Hippocampal formation (tissue), 2 donors: ENCODE results near the gene PTPRZ1.

Experiments
- DNase-seq, 2 donors: peaks; one replicate each; lab custom pipeline; 2025; lab: John Stamatoyannopoulos, UW

PTPRZ1 gene

DNA sequence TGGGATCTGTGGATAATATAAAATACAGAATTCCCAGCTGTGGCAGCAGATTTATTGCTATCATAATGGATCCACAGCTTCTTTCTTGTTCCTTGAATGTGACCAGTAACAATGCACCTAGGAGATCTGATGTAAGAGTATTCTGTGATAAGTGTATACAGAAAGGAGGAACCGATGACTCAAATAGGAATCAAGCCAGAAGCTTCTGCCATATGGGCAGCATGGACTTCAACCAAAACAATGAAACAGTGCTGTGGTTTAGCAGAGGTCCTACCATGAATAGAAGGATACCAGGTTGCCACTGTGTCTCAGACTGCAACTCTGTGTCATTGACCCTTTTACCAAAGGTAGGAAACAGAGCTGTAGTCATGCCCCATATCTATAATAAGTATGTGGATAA lies 81.8 kb downstream of the PTPRZ1 start:
- DNase-seq, result no peak

DNA sequence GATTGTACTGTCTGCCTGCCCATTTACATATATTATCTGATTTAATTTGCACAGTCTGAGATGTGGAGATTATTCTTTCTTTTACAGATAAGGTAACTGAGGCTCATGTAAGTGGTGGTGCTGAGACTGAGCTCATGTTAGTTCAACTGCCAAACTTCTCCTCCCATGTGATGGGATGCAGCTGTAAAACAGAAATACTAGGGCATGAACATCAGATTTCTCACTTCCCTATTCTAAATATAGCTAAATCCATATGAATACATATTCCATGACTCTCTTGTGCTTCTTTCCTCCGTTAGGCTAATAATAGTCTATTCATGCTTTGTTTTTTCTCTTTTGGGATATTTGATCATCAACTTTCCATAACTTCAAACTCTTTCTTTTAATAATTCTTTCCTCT lies 84.7 kb downstream of the PTPRZ1 start:
- no peak for DNase-seq

DNA sequence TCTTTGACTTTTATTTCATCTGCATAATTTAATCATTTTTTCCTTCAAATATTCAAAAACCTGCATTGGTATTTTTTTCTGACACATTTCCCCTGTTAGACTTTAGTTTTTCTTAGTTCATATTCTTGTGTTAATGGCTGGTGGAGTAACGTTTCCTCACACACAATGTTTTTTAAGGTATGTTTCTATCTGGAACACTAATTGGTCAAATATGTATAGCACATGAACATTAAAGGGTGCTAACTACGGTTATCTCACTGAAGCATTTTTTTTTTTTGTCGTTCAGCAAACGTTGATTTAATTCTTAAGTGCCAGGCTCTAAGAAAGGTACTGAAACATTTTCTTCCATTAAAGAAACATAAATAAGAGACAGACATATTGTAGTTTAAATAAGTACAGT lies 87.7 kb downstream of the PTPRZ1 start:
- no peak for DNase-seq

GRCh38 chr7:121961089-121961867 lies 88.3 kb downstream of the PTPRZ1 start:
- DNase-seq, result no peak

GRCh38 chr7:121966276-121966934 lies 93.4 kb downstream of the PTPRZ1 start:
- no peak for DNase-seq

- DNase-seq, result no peak
These were observed 94.0 kb downstream of the PTPRZ1 start for GRCh38 chr7:121966935-121967332.

DNA sequence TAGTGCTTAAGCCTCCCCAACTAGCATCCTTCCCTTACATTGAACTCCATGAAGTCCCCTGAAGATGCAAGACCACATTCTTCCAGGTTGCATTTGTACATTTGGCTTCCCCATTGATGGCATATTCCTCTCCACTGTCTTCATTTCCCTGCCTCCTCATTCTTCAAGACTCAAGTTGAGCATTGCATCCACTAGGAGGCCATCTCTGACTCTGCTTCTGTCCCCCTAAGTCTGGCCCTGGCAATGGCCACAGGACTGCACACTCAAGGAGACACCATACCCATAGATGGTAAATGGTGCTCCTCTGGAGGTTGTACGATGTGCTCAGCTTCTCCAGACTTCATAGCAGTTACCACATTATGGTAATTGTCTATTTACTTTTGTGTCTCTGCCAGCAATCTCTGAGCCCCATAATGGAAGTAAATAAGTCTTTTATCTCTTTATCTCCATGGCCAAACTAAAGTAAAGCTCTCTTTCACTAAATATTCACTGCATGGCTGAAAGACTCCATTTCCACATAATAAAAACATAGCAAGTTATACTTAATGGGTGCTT lies 112.6 kb downstream of the PTPRZ1 start:
- no peak for DNase-seq

DNA sequence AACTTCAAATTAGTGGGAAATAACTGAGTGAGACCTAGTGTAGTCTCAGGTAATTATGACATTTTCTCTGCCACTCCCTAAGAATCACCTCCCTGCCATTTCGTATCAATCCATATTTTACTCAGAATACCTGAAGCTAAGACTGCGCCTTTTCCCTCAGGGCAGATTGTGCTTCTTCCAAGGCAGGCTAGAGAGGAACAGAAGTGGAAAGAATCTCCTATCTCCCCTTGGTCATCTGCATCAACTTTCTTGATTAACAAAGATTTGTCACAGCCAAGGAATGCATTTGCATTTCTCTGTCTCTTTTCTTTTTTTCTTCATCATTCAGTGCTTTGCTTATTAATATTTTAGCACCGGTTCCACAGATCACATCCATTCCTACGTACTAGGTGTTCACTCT lies 119.1 kb downstream of the PTPRZ1 start:
- DNase-seq, result no peak

DNA sequence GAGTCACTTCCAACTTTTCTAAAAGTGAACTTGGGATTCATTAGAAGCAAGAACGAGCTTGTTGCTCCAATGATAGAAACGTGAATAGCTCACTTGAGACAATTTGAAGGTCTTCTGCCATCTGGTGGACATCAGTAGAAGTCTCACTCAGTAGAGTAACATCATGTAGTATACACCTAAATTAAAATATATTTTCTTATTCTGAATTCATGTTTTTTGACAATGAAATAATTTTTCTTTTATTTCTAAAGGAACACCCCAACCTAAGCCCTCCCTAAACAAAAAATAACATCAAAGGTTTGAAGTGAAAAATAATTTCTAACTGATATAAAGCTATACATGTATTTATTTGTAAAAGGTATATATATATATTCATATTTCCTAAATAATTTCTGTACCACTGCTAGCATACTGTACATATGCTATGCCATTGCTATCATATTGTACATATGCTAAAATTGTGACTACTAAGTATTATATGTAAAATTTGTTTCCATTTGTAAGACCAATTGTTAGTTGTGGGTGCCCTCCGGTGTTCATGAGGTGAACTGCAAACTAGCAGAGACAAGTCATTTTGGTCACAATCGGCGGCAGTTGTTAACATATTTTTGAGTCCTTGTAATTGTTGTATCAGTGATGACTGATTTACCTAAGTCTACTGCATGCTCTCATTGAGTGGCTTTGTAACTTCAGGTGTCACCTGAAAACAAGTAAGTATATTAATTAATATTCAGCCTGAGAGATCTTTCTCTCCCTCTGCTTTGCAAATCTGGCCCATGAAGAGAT lies 121.9 kb downstream of the PTPRZ1 start:
- peak; percentile 10 to 79 for DNase-seq

DNA sequence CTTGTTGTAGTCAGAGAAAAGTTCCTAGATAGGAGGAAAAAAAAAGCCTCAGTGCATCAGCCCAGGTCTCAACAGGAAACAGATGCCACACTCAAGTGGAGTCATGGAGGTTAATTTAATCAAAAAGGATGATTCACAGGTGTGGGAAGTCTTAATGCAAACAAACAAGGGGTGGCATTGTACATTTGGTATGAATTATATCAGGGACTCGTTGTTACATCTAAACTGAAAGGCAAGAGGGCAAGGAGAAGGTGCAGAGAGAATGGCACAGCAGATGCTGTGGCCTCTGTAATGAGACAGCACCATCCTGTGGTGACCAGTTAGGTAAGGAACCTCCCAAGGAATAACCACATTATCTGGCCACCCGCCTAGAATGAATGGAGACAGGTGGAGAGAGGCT lies 133.7 kb downstream of the PTPRZ1 start:
- DNase-seq, result no peak

- no peak for DNase-seq
These were observed 137.2 kb downstream of the PTPRZ1 start for GRCh38 chr7:122010116-122010515.

- DNase-seq, result no peak
These were observed 140.1 kb downstream of the PTPRZ1 start for GRCh38 chr7:122013065-122013464.

DNA sequence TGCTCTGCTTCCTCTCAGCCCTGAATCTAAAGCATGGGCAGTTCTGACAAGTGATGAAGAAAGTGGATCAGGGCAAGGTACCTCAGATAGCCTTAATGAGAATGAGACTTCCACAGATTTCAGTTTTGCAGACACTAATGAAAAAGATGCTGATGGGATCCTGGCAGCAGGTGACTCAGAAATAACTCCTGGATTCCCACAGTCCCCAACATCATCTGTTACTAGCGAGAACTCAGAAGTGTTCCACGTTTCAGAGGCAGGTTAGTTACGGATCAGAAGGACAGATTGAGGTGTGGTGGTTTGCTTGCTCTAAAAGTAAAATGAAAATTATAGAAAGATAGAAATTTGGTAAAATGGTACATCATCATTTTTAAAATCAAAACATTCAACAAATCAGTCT lies 140.7 kb downstream of the PTPRZ1 start:
- DNase-seq, result no peak

- DNase-seq, result no peak
These were observed 141.7 kb downstream of the PTPRZ1 start for GRCh38 chr7:122014697-122015096.

GRCh38 chr7:122018032-122018431 lies 145.1 kb downstream of the PTPRZ1 start:
- no peak for DNase-seq

DNA sequence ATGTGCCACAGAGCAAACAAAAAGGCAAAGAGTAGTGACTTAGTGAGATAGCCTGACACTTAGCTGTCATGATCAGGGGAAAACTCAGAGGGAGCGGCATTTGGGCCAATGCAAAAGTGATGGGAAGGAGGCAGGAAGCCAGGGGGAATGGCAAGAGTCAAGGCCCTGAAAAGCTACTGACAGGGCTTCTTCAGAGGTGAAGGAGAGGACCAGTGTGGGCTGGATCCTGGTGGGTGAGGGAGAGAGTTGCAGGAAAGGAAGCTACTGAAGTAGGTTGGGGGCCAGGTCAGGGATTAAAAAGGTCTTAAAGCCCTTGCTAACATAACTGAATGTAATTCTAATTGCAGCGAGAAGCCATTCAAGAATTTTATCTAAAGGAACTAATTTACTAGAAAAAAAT lies 154.1 kb downstream of the PTPRZ1 start:
- no peak for DNase-seq

DNA sequence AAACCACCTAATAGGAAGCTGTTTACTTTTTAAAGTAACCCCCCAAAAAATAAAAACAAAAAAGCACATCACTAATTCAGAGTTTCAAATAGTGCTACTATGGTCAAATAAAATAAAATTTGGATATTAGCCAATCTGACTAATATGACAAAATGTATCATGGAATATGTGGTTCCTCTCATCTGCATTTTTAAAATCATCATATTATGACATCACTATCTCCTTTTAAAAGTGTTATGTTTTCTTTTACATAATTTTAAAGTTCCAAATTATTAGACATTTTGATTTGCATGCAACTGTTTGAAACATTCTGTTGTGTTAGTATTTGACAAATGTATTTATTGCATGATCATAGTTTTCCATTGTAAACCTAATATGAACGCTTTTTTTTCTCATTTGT lies 160.7 kb downstream of the PTPRZ1 start:
- no peak for DNase-seq

DNA sequence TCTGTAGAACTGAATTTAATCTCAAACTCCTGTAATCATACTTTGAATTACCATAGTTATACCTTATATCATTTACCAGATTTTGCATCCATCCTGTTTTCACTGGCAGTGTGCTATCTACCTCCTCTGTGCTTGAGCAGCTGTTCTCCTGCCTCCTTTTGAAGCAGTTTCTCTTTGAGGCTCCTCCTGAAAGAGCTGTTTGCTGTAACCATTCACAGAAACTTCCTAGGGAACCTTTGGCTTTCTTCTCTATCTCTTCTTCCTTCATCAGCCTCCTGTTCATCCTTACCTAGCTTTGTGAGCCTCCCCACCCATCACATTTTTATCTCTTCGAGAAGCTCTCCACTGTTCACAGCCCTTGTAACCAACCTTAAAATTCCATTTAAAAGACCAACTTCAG lies 162.9 kb downstream of the PTPRZ1 start:
- DNase-seq, result no peak

DNA sequence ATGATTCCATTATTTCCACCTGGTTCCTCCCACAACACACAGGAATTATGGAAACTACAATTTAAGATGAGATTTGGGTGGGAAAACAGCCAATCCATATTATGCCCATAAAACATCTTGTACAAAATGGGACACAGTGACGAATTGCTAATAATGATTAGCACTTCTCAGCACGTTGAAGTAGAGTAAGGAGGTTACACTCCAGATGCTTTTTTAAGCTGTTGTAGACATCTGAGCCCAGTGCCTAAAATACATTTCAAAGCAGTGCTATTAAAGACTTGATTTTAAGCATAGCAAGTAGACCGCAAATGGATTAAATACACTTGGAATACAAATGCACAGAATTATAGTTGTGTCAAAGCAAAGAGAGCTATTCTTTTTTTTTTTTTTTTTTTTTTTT lies 165.2 kb downstream of the PTPRZ1 start:
- DNase-seq, result no peak

GRCh38 chr7:122038904-122039303 lies 165.9 kb downstream of the PTPRZ1 start:
- no peak for DNase-seq

- no peak for DNase-seq
These were observed 167.2 kb downstream of the PTPRZ1 start for GRCh38 chr7:122040147-122040546.

DNA sequence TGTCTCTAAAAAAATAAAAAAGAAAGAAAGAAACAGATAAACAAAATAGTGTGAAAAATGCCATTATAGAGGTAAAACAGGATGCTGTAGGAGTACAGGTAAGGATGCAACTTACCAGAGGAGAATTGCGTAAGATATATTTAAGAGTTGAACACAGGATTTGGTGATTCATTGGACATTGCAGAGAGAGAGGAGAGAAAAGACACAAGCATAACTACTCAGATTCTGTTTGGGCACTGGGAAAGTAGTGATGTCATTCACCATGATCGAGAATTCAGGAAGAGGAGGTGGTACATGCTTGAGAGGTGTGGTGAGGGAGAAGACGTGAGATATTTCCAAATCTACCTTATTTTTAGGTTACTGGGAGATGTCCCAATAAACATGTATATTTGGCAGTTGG lies 173.4 kb downstream of the PTPRZ1 start:
- DNase-seq, result no peak

GRCh38 chr7:122054393-122054792 lies 181.4 kb downstream of the PTPRZ1 start:
- no peak for DNase-seq
